ENCODE measurements around the gene KRTAP12-2.

KRTAP12-2 gene

DNA sequence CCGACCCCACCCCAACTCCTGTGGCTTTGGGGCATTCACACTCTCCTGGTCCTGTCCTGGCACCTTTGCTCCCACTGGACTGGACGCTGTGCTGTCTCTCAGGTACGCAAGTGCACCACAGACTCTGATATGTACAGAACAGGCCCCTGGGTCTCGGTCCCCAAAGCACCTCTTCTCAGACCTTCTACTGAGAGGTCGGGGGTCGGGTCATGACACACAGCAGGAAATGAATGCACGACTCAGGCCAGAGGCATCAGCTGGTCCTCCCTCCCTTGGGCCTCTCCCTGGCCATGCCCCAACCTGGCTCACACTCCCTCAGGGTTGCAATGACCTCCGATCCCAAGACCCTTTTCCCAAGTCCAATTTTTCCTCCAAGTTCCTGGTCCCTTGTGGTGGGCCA, 28.5 kb upstream of the KRTAP12-2 start:
- H3K9ac ChIP-seq (ENCODE audit: low read length) = no peak overlapping the region
- H3K27me3 ChIP-seq (ENCODE audit: control insufficient read depth in 1 of 2, insufficient read depth in 1 of 2, low read length in 2 of 2) = peaks cover 38 to 51% of the 10 kb centered on the region in 2 experiments
- H3K4ac ChIP-seq (ENCODE audit: low read depth in 1 of 2, low read length in 2 of 2) = no peak overlapping the region
- no peak overlapping the region for H2AFZ ChIP-seq (ENCODE audit: low read depth, low read length)
- no peak for DNase-seq
- H2BK12ac ChIP-seq (ENCODE audit: low read length in 2 of 2) = no peak overlapping the region
- H3K27ac ChIP-seq (ENCODE audit: low read length, poor library complexity, severe bottlenecking) = no peak overlapping the region
- H2BK120ac ChIP-seq (ENCODE audit: low read depth, low read length) = no peak overlapping the region
- no peak overlapping the region for H3K4me2 ChIP-seq (ENCODE audit: low read length, poor library complexity, severe bottlenecking)
- 58% methylated on average over 7 of the region's 8 CpGs for WGBS
- H4K91ac ChIP-seq (ENCODE audit: low read length) = no peak overlapping the region
- H2BK5ac ChIP-seq (ENCODE audit: low read depth, low read length, poor library complexity, severe bottlenecking) = no peak overlapping the region
- no peak overlapping the region for H3K14ac ChIP-seq (ENCODE audit: low read length in 2 of 2)
- H3K23ac ChIP-seq (ENCODE audit: low read length in 2 of 2) = no peak overlapping the region
- H3K4me1 ChIP-seq (ENCODE audit: control insufficient read depth, insufficient read depth, low read depth, low read length) = peaks cover 12% of the 10 kb centered on the region
- H3K18ac ChIP-seq (ENCODE audit: low read depth in 1 of 2, low read length in 2 of 2) = no peak overlapping the region
- no peak overlapping the region for H2BK15ac ChIP-seq (ENCODE audit: low read depth, poor library complexity, severe bottlenecking)
- H3K4me3 ChIP-seq (ENCODE audit: insufficient read depth in 1 of 2, low read depth in 1 of 2, low read length in 2 of 2) = no peak overlapping the region
- H4K8ac ChIP-seq (ENCODE audit: low read length) = no peak overlapping the region
- peaks cover 22% of the 10 kb centered on the region for H3K9me3 ChIP-seq (ENCODE audit: control insufficient read depth, low read length)
- H3K36me3 ChIP-seq (ENCODE audit: control insufficient read depth in 1 of 2, insufficient read depth in 2 of 2, low read depth in 1 of 2, low read length in 2 of 2) = no peaks in the 10 kb centered on the region
- H3K79me1 ChIP-seq (replicated peaks; ENCODE audit: low read length, poor library complexity, severe bottlenecking) = no peaks in the 10 kb centered on the region
- H2AK5ac ChIP-seq (ENCODE audit: low read length, severe bottlenecking) = no peak overlapping the region

GRCh38 chr21:44694776-44695175, 28.0 kb upstream of the KRTAP12-2 start:
- peaks cover 22% of the 10 kb centered on the region for H3K9me3 ChIP-seq (ENCODE audit: control insufficient read depth, low read length)
- H4K91ac ChIP-seq (ENCODE audit: low read length) = no peak overlapping the region
- WGBS = 68% methylated on average over 11 of the region's 11 CpGs
- no peak overlapping the region for H3K4me2 ChIP-seq (ENCODE audit: low read length, poor library complexity, severe bottlenecking)
- H2AFZ ChIP-seq (ENCODE audit: low read depth, low read length) = no peak overlapping the region
- H3K9ac ChIP-seq (ENCODE audit: low read length) = no peak overlapping the region
- H3K36me3 ChIP-seq (ENCODE audit: control insufficient read depth in 1 of 2, insufficient read depth in 2 of 2, low read depth in 1 of 2, low read length in 2 of 2) = no peaks in the 10 kb centered on the region
- peaks cover 12% of the 10 kb centered on the region for H3K4me1 ChIP-seq (ENCODE audit: control insufficient read depth, insufficient read depth, low read depth, low read length)
- no peak overlapping the region for H2BK120ac ChIP-seq (ENCODE audit: low read depth, low read length)
- no peak overlapping the region for H2AK5ac ChIP-seq (ENCODE audit: low read length, severe bottlenecking)
- no peak overlapping the region for H3K4ac ChIP-seq (ENCODE audit: low read depth in 1 of 2, low read length in 2 of 2)
- H3K27me3 ChIP-seq (ENCODE audit: control insufficient read depth in 1 of 2, insufficient read depth in 1 of 2, low read length in 2 of 2) = peaks cover 34 to 47% of the 10 kb centered on the region in 2 experiments
- no peak overlapping the region for H3K14ac ChIP-seq (ENCODE audit: low read length in 2 of 2)
- H2BK5ac ChIP-seq (ENCODE audit: low read depth, low read length, poor library complexity, severe bottlenecking) = no peak overlapping the region
- no peak overlapping the region for H2BK15ac ChIP-seq (ENCODE audit: low read depth, poor library complexity, severe bottlenecking)
- no peaks in the 10 kb centered on the region for H3K79me1 ChIP-seq (replicated peaks; ENCODE audit: low read length, poor library complexity, severe bottlenecking)
- no peak overlapping the region for H3K18ac ChIP-seq (ENCODE audit: low read depth in 1 of 2, low read length in 2 of 2)
- H3K27ac ChIP-seq (ENCODE audit: low read length, poor library complexity, severe bottlenecking) = no peak overlapping the region
- no peak overlapping the region for H2BK12ac ChIP-seq (ENCODE audit: low read length in 2 of 2)
- no peak overlapping the region for H4K8ac ChIP-seq (ENCODE audit: low read length)
- DNase-seq = no peak
- H3K4me3 ChIP-seq (ENCODE audit: insufficient read depth in 1 of 2, low read depth in 1 of 2, low read length in 2 of 2) = no peak overlapping the region
- no peak overlapping the region for H3K23ac ChIP-seq (ENCODE audit: low read length in 2 of 2)

DNA sequence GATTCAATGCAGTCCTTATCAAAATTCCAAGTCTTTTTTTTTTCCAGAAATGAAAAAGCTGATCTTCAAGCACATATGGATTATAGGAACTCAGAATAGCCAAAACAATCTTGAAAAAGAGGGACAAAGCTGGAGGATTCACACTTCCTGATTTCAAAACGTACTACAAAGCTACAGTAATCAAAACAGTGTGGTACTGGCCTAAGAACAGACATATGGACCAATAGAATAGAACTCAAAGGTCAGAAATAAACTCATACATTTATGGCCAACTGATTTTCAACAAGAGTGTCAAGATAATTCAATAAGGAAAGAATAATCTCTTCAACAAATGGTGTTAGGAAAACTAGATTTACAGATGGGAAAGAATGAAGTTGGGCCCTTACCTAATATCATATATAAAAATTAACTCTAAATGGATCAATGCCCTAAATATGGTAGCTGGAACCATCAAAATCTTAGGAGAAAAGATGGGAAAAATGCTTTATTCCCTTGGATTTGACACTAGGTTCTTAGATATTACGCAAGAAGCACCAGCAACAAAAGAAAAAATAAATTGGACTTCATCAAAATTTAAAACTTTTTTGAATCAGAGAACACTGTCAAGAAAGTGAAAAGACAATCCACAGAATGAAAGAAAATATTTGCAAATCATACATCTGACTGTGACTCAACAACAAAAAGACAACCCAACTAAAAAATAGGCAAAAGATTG, 26.2 kb upstream of the KRTAP12-2 start:
- DNase-seq = no peak
- Histone ChIP-seq H3K27me3 (ENCODE audit: control insufficient read depth in 1 of 2, insufficient read depth in 1 of 2, low read length in 2 of 2) (peaks cover 23 to 37% of the 10 kb centered on the region in 2 experiments), H4K8ac (ENCODE audit: low read length) (no peak overlapping the region), H2BK5ac (ENCODE audit: low read depth, low read length, poor library complexity, severe bottlenecking) (no peak overlapping the region), H3K9me3 (ENCODE audit: control insufficient read depth, low read length) (peaks cover 22% of the 10 kb centered on the region), H3K4ac (ENCODE audit: low read depth in 1 of 2, low read length in 2 of 2) (no peak overlapping the region), H2AFZ (ENCODE audit: low read depth, low read length) (no peak overlapping the region), H3K18ac (ENCODE audit: low read depth in 1 of 2, low read length in 2 of 2) (no peak overlapping the region), H3K4me1 (ENCODE audit: control insufficient read depth, insufficient read depth, low read depth, low read length) (peaks cover 6% of the 10 kb centered on the region), H3K36me3 (ENCODE audit: control insufficient read depth in 1 of 2, insufficient read depth in 2 of 2, low read depth in 1 of 2, low read length in 2 of 2) (no peaks in the 10 kb centered on the region), H3K14ac (ENCODE audit: low read length in 2 of 2) (no peak overlapping the region), H3K9ac (ENCODE audit: low read length) (no peak overlapping the region), H3K4me3 (ENCODE audit: insufficient read depth in 1 of 2, low read depth in 1 of 2, low read length in 2 of 2) (no peak overlapping the region), H3K27ac (ENCODE audit: low read length, poor library complexity, severe bottlenecking) (no peak overlapping the region), H2BK15ac (ENCODE audit: low read depth, poor library complexity, severe bottlenecking) (no peak overlapping the region), H3K4me2 (ENCODE audit: low read length, poor library complexity, severe bottlenecking) (no peak overlapping the region), H3K23ac (ENCODE audit: low read length in 2 of 2) (no peak overlapping the region), H2BK12ac (ENCODE audit: low read length in 2 of 2) (no peak overlapping the region), H3K79me1 (replicated peaks; ENCODE audit: low read length, poor library complexity, severe bottlenecking) (no peaks in the 10 kb centered on the region), H4K91ac (ENCODE audit: low read length) (no peak overlapping the region), H2BK120ac (ENCODE audit: low read depth, low read length) (no peak overlapping the region), H2AK5ac (ENCODE audit: low read length, severe bottlenecking) (no peak overlapping the region)
- no CpG with 5 or more reads among the region's 2 CpGs for WGBS

- H2BK5ac ChIP-seq (ENCODE audit: low read depth, low read length, poor library complexity, severe bottlenecking) = no peak overlapping the region
- no peak overlapping the region for H2AFZ ChIP-seq (ENCODE audit: low read depth, low read length)
- no peak overlapping the region for H3K14ac ChIP-seq (ENCODE audit: low read length in 2 of 2)
- H3K27me3 ChIP-seq (ENCODE audit: control insufficient read depth in 1 of 2, insufficient read depth in 1 of 2, low read length in 2 of 2) = peaks cover 24 to 40% of the 10 kb centered on the region in 2 experiments
- no peak for DNase-seq
- H4K91ac ChIP-seq (ENCODE audit: low read length) = no peak overlapping the region
- H2BK15ac ChIP-seq (ENCODE audit: low read depth, poor library complexity, severe bottlenecking) = no peak overlapping the region
- no peak overlapping the region for H4K8ac ChIP-seq (ENCODE audit: low read length)
- 63% methylated on average over 2 of the region's 2 CpGs for WGBS
- no peaks in the 10 kb centered on the region for H3K4me1 ChIP-seq (ENCODE audit: control insufficient read depth, insufficient read depth, low read depth, low read length)
- no peak overlapping the region for H3K23ac ChIP-seq (ENCODE audit: low read length in 2 of 2)
- H2BK12ac ChIP-seq (ENCODE audit: low read length in 2 of 2) = no peak overlapping the region
- H3K4me3 ChIP-seq (ENCODE audit: insufficient read depth in 1 of 2, low read depth in 1 of 2, low read length in 2 of 2) = no peak overlapping the region
- H3K4me2 ChIP-seq (ENCODE audit: low read length, poor library complexity, severe bottlenecking) = no peak overlapping the region
- no peak overlapping the region for H2AK5ac ChIP-seq (ENCODE audit: low read length, severe bottlenecking)
- no peak overlapping the region for H3K9ac ChIP-seq (ENCODE audit: low read length)
- H3K27ac ChIP-seq (ENCODE audit: low read length, poor library complexity, severe bottlenecking) = no peak overlapping the region
- H3K79me1 ChIP-seq (replicated peaks; ENCODE audit: low read length, poor library complexity, severe bottlenecking) = no peaks in the 10 kb centered on the region
- no peak overlapping the region for H2BK120ac ChIP-seq (ENCODE audit: low read depth, low read length)
- H3K4ac ChIP-seq (ENCODE audit: low read depth in 1 of 2, low read length in 2 of 2) = no peak overlapping the region
- H3K9me3 ChIP-seq (ENCODE audit: control insufficient read depth, low read length) = peaks cover 22% of the 10 kb centered on the region
- H3K36me3 ChIP-seq (ENCODE audit: control insufficient read depth in 1 of 2, insufficient read depth in 2 of 2, low read depth in 1 of 2, low read length in 2 of 2) = no peaks in the 10 kb centered on the region
- H3K18ac ChIP-seq (ENCODE audit: low read depth in 1 of 2, low read length in 2 of 2) = no peak overlapping the region
Observed at GRCh38 chr21:44691686-44692085, 25.0 kb upstream of the KRTAP12-2 start.
